Ascending aorta (tissue), 2 donors: ENCODE data around the gene ZMIZ1. TPM values are rescaled to one million over a fixed set of nuclear protein-coding genes. Genes with fewer than 3 reads are reported as not detected.

ENCODE experiments used
- DNase-seq, 2 donors: peaks; one replicate each; pipeline ENCODE4 v3.0.0-alpha.2; 2019; ENCODE audit warnings: low spot score in 2 of 2
- H3K27ac ChIP-seq, 2 donors: fragments of 200-600 bp; sonication (generic); one replicate each; pipeline ENCODE4 v1.5.1; 2016 to 2017; ENCODE audit warnings: mild to moderate bottlenecking in 1 of 2
- H3K27me3 ChIP-seq: fragments of 200-600 bp; sonication (generic); one replicate; pipeline ENCODE4 v1.5.1; 2017
- H3K36me3 ChIP-seq, 2 donors: fragments of 200-600 bp; sonication (generic); one replicate each; pipeline ENCODE4 v1.5.1; 2016
- H3K4me1 ChIP-seq, 2 donors: fragments of 200-600 bp; sonication (generic); one replicate each; pipeline ENCODE4 v1.5.1; 2016 to 2017; ENCODE audit warnings: mild to moderate bottlenecking in 1 of 2
- H3K4me3 ChIP-seq, 2 donors: fragments of 200-600 bp; sonication (generic); one replicate each; pipeline ENCODE4 v1.5.1; 2016 to 2017; ENCODE audit warnings: mild to moderate bottlenecking in 1 of 2
- H3K9me3 ChIP-seq, 2 donors: fragments of 200-600 bp; sonication (generic); one replicate each; pipeline ENCODE4 v1.5.1; 2016
- intact Hi-C: fragments of 100-400 bp; cut with DNase I; formaldehyde crosslinking; loops from one replicate; pipeline ENCODE4 v1.15.1; 2023
- total RNA-seq: library from RNA; depleted of rRNA; stranded (reverse); fragments of >200 nt; gene quantifications from one replicate; pipeline ENCODE4 v1.1.0, GENCODE V29; 2016
- TF ChIP-seq, protein P1 (sequence below), 3 experiments: fragments of 200-600 bp in 2 of 3; fragments of 450-650 bp in 1 of 3; sonication (generic) in 2 of 3; IDR thresholded peaks; one replicate each; pipeline ENCODE4 v1.5.1; 2016 to 2019; ENCODE audit warnings: antibody characterized with exemption in 3 of 3, mild to moderate bottlenecking in 1 of 3, moderate library complexity in 1 of 3

ZMIZ1 gene
- total RNA-seq, 1 donor from 2014 or later, result 96.2 TPM

GRCh38 chr10:79067241-79068202, 1.2 kb upstream of the ZMIZ1 start:
- Histone ChIP-seq H3K4me1 (peaks cover 5 to 17% of the 10 kb centered on the region in 2 donors), H3K36me3 (no peaks in the 10 kb centered on the region), H3K27me3 (no peaks in the 10 kb centered on the region), H3K4me3 (peak overlapping the region; percentile 90 to 98), H3K9me3 (no peaks in the 10 kb centered on the region), H3K27ac (peak overlapping the region; percentile 81 to 99)
- TF ChIP-seq, protein P1, sequence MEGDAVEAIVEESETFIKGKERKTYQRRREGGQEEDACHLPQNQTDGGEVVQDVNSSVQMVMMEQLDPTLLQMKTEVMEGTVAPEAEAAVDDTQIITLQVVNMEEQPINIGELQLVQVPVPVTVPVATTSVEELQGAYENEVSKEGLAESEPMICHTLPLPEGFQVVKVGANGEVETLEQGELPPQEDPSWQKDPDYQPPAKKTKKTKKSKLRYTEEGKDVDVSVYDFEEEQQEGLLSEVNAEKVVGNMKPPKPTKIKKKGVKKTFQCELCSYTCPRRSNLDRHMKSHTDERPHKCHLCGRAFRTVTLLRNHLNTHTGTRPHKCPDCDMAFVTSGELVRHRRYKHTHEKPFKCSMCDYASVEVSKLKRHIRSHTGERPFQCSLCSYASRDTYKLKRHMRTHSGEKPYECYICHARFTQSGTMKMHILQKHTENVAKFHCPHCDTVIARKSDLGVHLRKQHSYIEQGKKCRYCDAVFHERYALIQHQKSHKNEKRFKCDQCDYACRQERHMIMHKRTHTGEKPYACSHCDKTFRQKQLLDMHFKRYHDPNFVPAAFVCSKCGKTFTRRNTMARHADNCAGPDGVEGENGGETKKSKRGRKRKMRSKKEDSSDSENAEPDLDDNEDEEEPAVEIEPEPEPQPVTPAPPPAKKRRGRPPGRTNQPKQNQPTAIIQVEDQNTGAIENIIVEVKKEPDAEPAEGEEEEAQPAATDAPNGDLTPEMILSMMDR (IDR thresholded peaks at IDR 0.05), result peak in 2 of 3 experiments; percentile 24 to 25
- intact Hi-C loops, result loop anchor here (1.0 to 10.0 kb wide), 7 partner anchors 94 to 1023 kb away; no protein-coding TSS in a partner anchor
- peak in 1 of 2 donors; percentile 90 for DNase-seq

DNA sequence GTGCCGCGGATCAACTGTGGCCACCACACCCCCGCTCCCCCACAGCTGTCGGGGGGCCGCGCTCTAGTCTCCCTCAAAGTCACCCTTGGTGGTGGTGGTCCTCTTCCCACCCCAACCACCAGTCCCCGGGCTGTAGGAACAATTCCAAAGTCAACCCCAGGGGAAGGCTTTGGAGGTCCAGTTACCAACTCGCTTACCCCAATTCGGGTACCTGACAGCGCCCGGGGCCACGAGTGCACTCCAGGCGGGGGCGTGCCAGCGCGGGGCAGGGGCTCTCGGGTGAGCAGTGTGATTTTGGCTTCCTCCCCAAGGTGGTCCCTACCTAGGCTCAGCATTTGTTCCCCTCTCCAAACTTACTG, 584 bp upstream of the ZMIZ1 start:
- no peak for DNase-seq
- H3K27me3 ChIP-seq, result no peaks in the 10 kb centered on the region
- no peaks in the 10 kb centered on the region for H3K9me3 ChIP-seq
- no peaks in the 10 kb centered on the region for H3K36me3 ChIP-seq
- peak overlapping the region; percentile 81 to 99 for H3K27ac ChIP-seq
- H3K4me3 ChIP-seq, result peak overlapping the region; percentile 90 to 98
- intact Hi-C loops, result loop anchor here (1.0 to 10.0 kb wide), 6 partner anchors 95 to 1023 kb away; no protein-coding TSS in a partner anchor
- TF ChIP-seq, protein P1 (IDR thresholded peaks at IDR 0.05), result peak in 1 of 3 experiments; percentile 18
- peaks cover 10 to 24% of the 10 kb centered on the region in 2 donors for H3K4me1 ChIP-seq

DNA sequence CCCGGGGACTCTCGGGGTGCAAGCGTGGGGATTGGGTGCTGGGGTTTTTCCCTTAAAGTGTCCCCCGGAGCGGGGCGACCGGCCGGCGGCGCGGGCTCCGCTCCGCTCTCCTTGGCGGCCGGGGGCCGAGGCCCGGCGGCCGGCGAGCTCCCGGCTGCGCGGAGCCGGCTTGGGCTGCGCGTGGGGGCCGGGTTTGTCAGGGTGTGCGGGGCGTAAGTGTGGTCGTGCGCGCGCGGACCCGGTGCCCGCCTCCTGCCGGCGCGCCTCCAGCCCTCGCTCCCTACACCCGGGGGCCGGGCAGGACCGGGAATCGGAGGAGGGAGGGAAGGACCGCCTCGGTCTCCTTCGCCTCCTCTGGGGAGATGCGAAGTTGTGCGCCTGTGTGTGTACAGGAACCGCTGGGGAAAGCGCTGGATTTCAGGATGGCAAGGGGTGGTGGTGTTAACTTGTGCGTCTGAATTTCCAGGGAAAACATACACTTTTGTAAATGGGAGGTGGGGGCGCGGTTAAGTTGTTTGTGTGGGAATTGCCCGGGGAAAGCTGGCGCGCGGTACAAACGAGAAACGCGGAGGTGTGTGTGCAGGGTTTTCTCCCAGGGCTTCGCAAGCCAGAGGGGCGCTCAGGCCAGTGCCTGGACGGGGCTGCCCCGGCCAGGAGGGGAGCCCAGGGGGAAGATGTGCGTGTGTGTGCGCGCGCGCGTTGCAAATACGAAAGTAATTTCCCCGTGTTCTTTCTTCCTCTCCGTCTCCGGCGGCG, 737 bp downstream of the ZMIZ1 start:
- intact Hi-C loops, result loop anchor here (1.0 to 10.0 kb wide), 7 partner anchors 15 to 1025 kb away; no protein-coding TSS in a partner anchor
- TF ChIP-seq, protein P1 (IDR thresholded peaks at IDR 0.05), result peak in 1 of 3 experiments; percentile 4
- Histone ChIP-seq H3K9me3 (no peaks in the 10 kb centered on the region), H3K4me3 (peak overlapping the region; percentile 90 to 98), H3K36me3 (no peaks in the 10 kb centered on the region), H3K27me3 (no peaks in the 10 kb centered on the region), H3K4me1 (peaks cover 10 to 33% of the 10 kb centered on the region in 2 donors), H3K27ac (peak overlapping the region; percentile 98 to 99)
- peak in 1 of 2 donors; percentile 76 for DNase-seq

GRCh38 chr10:79070081-79070605, 1.4 kb downstream of the ZMIZ1 start:
- TF ChIP-seq, protein P1 (IDR thresholded peaks at IDR 0.05), result no peak
- H3K4me3 ChIP-seq, result peak overlapping the region; percentile 90 to 98
- peak in 1 of 2 donors; percentile 77 for DNase-seq
- no peaks in the 10 kb centered on the region for H3K9me3 ChIP-seq
- no peaks in the 10 kb centered on the region for H3K36me3 ChIP-seq
- peaks cover 13 to 37% of the 10 kb centered on the region in 2 donors for H3K4me1 ChIP-seq
- peak overlapping the region; percentile 98 to 99 for H3K27ac ChIP-seq
- intact Hi-C loops, result loop anchor here (1.0 to 5.0 kb wide), 4 partner anchors 15 to 177 kb away; no protein-coding TSS in a partner anchor
- no peaks in the 10 kb centered on the region for H3K27me3 ChIP-seq
